Activated CD4-positive, alpha-beta T cell treated with anti-CD3 and anti-CD28 coated beads, Interleukin-2, amount 50 U/mL, for 48 hours (primary cell): ENCODE results near the gene MKLN1.

Experiments
- DNase-seq, 2 experiments: peaks; one replicate each; pipeline ENCODE4 v3.0.0-alpha.2; 2020

Gene MKLN1

GRCh38 chr7:131529179-131529578 is 201.5 kb downstream of the MKLN1 start:
- no peak for DNase-seq

- DNase-seq, result no peak
Observed at GRCh38 chr7:131529617-131530016, 201.9 kb downstream of the MKLN1 start.

GRCh38 chr7:131530137-131530536 is 202.5 kb downstream of the MKLN1 start:
- DNase-seq, result no peak

DNA sequence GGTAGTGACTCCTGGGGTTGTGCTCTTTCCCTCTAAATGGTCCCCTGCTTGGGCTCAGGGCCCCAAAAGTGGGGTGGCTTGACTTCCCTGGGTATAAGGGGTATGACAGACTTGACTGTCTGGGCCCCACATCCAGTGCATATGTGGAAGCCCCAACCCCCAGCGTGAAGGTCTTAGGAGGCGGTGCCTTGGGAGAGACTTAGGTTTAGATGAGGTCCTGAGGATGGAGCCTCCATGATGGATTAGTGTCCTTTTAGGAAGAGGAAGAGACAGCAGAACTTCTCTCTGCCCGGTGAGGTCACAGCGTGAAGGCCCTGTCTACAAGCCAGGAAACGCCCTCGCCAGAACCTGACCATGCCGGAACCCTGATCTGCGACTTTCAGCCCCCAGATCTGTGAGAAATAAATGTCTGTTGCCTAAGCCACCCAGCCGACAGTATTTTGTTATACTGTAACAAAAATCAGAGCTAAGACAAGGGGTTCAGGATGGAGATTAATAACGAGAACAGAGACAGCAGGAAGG is 205.0 kb downstream of the MKLN1 start:
- DNase-seq, result no peak

GRCh38 chr7:131533151-131533559 is 205.5 kb downstream of the MKLN1 start:
- no peak for DNase-seq

DNA sequence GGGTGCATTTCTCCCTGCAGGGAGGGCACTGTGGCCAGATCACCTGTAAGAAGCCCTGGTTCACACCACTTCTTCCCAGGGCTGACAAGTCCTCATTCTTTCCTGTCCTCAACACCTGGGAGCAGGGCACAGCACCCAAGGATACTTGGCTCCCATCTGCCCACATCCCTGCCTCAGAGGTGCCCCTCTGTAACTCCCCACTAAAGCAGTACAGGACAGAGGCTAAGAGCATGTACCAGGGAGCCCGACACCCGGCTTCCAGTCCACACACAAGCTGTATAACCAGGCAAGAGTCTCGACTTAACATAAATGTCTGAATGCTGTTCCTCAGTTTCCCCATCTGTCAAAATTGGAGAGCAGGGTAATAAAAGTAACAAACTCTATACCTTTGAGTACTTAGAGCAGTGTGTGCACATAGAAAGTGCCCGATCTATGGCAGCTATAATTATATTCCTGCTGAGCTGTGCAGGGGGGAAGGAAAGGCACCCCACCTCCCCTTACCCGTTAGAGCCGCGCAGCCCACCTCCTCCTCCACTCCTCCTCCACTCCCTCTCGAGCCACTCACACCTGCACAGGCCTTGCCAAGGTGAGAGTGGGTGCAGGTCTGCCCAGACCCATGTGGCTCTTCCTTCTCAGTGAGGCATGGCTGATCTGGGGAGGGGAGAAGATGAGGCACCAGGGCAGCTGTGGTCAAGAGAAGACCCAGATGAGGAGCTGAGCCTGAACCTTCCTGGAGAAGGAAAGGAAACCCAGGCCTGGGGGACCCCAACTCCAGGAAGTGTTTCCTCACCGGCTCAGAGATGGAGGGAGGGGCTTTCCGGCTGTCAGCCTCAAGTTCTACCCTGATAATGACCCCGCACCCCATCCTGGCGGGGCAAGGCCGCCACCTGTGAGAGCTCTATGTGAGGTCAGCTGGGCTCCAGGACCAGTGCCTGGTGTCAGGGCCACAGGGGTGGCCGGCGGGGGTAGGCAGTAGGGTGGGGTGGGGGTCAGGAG is 206.2 kb downstream of the MKLN1 start:
- no peak for DNase-seq

GRCh38 chr7:131536361-131536849 is 208.7 kb downstream of the MKLN1 start:
- DNase-seq, result no peak

DNA sequence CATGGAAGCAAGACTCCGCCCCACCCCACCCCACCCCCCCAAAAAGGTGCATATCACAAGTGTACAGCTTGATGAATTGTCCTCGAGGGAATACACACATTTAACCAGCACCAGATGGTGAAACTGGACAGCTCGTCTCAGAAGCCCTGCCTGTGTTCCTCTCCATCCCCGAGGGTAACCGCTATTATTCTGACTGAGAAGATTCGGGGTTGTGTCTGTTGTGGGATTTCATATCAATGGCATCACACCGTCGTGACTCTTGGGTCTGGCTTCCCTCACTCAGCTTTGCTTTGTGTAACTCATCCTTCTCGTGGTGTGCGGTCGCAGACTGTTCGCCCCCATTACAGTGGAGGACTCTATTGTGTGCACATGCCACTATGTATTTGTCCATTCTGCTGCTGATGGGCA is 209.9 kb downstream of the MKLN1 start:
- no peak for DNase-seq

DNA sequence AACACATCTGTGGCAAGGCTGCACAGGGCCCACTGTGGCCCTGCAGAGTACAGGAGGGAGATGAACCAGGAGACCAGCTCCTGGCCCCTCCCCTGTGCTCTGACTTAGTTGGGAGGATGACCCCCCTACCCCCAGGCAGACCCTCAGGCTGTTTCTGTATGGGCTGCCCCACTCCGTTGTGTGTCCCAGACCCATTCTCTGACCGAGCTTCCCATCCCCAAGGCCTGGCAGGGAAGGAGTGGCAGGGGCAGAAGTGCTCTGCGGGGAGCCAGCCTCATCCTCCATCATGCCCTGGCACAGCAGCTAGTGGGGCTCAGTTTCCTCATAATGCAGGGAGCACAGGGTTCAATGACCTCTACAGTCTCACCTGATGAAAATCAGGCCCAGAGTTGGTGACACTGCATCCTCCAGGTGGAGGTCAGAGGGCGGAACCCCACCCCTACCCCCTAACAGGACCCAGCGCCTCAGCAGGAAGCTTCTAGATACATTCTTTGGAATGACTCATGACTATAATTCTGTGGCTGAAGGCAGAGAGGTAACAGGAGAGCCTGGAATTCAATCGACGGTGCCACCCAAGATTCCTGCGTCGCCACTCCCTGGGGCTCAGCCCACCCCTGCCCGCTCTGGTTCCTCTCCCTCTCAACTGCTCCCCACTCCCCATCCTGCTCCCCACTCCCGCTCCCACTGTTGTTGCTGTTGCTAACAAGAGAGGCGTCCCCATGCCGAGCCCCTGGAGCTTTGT is 210.6 kb downstream of the MKLN1 start:
- no peak for DNase-seq

DNA sequence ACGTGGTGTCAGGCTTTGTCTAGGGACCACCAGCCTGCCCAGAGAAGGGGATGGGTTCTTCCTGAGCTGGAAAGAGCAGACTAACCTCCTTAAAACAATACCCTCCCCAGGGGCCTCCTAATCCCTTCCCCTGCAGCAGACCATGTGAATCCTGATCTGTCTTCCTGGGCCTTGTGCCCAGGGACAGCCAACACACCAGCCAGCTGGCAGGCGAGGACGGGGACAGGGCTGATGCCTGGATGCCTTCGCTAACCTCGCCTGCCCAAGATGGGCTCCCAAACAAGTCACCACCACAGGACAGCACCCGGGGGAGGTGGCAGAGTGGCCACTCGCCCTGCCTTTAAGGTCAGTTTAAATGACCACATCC is 211.1 kb downstream of the MKLN1 start:
- no peak for DNase-seq

GRCh38 chr7:131540491-131541162 is 213.0 kb downstream of the MKLN1 start:
- no peak for DNase-seq

DNA sequence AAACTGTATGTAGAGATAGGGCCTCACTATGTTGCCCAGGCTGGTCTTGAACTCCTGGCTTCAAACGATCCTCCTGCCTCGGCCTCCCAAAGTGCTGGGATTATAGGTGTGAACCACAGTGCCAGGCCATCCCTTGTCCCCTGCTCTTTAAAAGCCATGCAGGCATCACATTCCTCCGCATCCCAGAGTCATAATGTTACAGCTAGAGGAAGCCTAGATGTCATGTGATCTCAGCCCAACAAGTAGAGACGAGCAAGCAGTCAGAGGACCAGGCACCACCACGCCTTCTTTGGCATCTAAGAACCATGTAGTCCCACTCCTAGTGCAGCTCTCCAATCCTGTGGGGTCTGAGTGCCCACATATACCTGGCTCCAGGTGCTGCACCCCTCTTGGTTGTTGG is 215.6 kb downstream of the MKLN1 start:
- no peak for DNase-seq

- DNase-seq, result no peak
Observed at GRCh38 chr7:131544021-131544420, 216.3 kb downstream of the MKLN1 start.

GRCh38 chr7:131544449-131545301 is 217.0 kb downstream of the MKLN1 start:
- no peak for DNase-seq

DNA sequence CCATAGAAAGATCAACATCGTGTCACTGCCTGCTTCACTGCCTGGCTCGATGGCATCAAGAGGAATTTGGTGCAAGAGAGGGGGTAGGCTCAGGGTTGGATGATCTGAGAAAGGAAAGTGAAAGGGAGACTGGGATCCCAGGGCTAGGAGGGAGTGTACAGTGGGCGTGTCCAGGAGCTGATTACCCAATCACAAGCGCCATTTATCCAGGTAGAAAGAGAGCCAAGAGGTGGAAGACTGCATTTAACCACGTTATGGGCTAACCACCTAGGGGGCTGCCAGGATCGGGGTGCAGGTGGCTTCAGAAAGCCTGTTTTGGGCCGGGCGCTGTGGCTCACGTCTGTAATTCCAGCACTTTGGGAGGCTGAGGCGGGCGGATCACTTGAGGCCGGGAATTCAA is 218.4 kb downstream of the MKLN1 start:
- no peak for DNase-seq
